GM21528 (cell line): ENCODE data around the gene TPM3.
"Not testable (repeated sequence)": the region's sequence is repeated elsewhere in the genome, so short reads cannot be mapped to it uniquely, and the experiment has no call there.

Experiments used
- ATAC-seq: cut with Tn5 transposase; IDR thresholded peaks from one replicate; pipeline ENCODE4 v1.9.1; 2021; ENCODE audit warnings: mild to moderate bottlenecking, moderate library complexity; ENCODE audit not compliant: unreplicated experiment, low FRiP score

TPM3 gene

DNA sequence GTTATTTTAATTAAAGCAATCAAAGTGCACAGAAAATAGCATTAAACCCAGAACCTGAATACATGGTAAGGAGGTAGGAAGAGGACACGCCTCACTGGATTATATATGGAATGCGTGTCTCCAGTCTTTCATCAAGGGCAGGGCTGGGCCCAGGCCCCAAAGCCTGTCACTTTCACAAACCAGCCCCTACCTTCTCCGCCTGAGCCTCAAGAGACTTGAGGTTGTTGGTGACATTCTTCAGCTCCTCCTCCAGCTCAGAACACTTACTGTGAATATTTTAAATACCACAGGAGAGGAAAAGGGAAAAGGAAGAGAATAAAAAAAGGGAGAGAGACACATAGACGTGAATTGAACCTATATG lies 20.7 kb downstream of the TPM3 start:
- no peak for ATAC-seq

GRCh38 chr1:154170547-154171222 lies 21.2 kb downstream of the TPM3 start:
- no peak for ATAC-seq

DNA sequence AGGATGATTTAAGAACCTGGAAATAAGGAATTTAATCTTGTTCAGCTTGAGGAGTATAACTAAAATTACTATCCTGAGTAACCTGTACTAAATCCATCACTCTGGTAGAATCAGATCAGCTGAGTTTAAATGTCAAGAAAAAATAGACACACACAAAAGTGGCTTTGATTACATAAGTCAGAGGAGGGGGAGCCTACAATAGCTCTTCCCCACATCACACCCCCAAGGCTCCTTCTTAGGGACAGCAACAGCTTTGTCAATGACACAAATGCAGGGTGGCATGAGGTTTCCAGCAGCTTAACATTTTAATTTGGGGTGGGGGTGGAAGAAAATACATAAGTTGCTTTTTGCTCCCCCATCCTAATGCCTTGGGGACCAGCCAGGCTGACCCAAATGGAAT lies 24.4 kb downstream of the TPM3 start:
- ATAC-seq = no peak

DNA sequence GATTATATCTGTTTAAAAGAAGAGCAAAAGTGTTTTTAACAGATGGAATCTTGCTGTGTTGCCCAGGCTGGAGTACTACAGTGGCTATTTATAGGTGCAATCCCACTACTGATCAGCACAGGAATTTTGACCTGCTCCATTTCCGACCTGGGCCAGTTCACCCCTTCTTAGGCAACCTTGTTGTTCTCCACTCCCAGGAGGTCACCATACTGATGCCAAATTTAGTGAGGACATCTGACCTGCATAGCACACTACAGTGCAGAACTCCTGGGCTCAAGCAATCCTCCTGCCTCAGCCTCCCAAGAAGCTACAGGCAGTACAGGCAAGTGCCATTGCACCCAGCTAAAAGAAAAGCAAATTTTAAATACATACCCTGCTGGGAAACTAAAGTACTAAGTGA lies 25.7 kb downstream of the TPM3 start:
- ATAC-seq = no peak

DNA sequence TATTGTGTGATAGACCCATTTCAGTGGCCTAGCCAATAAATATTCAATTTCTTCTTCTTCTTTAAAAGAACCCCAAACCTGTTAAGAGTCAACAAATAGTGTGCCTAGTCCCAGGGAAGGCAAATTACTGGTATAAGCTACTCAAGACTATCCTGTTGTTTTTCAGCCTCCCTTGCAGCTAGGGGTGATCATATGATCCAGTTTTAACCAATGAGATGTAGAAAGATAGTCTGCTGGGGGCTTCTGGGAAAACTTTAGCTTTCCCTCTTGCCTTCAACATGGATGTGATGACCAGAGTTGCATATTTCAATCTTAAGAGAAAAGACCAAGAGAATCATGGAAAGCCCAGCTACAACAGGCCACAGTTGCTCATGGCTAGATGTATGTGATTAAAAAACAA lies 32.3 kb downstream of the TPM3 start:
- ATAC-seq = no peak

- ATAC-seq = no peak
Observed at GRCh38 chr1:154158307-154159125, 33.4 kb downstream of the TPM3 start.

DNA sequence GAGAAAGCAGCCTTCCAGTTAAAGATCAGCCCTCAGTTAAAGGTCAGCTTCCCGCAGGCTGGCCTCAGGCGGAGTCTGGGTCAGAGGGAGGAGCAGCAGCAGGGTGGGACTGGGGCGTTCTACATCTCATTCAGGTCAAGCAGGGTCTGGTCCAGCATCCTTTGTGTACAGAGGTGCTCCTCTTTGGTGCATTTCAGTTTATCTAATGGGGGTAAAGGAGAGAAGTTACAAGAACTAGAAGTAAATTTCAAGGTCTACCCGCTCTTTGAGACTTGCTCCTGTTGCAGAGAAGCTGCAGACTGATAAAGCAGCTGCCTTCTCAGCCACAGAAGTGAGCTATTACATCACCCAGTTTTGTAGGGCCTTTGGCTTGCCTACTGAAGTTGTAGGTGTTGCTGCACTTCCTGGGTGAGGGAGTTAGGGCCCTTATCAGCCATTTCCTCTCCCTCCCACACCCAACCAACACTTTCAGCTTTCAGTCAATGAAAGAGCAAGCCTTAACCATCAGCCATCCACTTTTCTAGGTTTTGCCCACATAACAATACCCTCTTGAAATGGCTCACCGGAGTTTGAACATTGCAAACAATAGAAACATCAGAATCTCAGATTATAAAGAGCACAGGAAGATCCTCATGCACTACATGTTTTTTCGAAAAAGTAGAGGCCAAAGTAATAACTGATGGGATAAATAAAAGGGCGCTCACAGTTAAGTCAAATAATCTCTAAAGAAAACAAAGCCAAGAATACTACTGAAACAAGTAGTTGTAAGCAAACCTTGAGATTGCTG lies 34.2 kb downstream of the TPM3 start:
- peak; percentile 71 for ATAC-seq

DNA sequence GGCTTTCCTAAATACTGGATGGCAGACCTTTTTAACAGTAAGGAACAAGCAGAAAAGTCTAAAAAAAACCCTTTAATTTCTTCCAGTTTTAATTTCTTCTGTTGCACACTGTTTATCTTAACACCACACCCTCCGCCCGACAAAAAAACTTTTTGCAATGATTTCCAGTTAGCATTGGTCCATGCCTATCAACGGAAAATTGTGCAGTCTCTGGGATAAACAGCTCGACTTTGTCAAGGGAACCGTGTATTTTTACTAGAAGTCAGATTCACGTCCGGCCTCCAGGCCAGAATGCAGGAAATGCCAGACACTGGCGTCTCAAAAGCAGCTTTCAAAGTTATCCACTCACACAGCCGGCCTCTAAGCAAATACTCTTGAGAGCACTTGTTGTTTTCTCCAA lies 36.6 kb downstream of the TPM3 start:
- no peak for ATAC-seq

- ATAC-seq = no peak
Observed at GRCh38 chr1:154154534-154155191, 37.2 kb downstream of the TPM3 start, which contains the start of gene NUP210L. Gene NUP210L (minus strand): TSS chr1:154155073.

GRCh38 chr1:154154053-154154452 lies 37.8 kb downstream of the TPM3 start:
- ATAC-seq = no peak

- no peak for ATAC-seq
Observed at GRCh38 chr1:154151311-154151710, 40.6 kb downstream of the TPM3 start.

DNA sequence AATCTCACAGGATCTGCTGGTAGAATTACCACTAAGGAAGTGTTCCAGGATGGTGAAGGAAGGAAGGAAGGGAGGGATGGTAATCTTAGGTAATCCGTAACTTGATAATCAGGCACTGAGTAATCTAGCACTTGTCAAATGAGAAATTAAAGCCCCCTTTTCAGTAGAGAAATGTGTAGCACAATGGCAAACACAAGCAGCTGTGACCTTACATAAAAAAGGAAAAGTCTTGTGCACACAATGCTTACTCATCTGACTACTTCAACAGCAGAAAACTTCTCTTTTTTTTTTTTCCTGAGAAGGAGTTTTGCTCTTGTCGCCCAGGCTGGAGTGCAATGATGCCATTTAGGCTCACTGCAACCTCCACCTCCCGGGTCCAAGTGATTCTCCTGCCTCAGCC lies 43.1 kb downstream of the TPM3 start:
- no peak for ATAC-seq

GRCh38 chr1:154147505-154147904 lies 44.4 kb downstream of the TPM3 start:
- not testable (repeated sequence) for ATAC-seq

DNA sequence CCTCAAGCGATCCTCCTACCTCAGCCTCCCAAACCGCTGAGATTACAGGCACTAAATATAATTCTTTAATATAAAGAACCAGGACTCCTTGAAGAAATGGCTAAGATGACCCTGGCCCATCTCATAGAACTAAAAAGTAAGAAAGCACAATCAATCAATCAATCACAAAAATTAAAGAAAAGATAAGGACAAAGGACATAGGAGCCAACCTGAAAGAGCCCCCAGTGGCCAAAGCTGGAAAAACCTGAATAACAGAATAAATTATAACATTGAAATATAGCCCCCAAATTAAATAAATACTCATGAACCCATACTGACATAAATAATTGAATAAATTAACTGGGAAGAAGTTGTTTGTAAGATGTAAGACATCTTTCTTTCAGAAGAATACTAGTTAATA lies 45.9 kb downstream of the TPM3 start:
- ATAC-seq = no peak

DNA sequence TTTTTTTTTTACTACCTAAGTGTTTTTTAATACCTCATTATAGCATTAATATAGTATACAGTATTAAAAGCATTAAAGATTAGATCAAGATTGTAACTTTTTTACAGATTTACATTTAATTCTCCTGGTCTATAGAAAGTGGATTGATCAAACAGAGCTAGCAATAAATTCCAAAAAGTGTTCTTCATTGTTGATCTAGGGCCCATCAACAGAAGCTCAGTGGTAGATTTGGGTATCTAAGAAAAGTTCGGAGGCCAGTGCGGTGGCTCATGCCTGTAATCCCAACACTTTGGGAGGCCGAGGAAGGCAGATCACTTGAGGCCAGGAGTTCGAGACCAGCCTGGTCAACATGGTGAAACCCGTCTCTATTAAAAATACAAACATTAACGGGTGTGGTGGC lies 49.5 kb downstream of the TPM3 start:
- no peak for ATAC-seq

DNA sequence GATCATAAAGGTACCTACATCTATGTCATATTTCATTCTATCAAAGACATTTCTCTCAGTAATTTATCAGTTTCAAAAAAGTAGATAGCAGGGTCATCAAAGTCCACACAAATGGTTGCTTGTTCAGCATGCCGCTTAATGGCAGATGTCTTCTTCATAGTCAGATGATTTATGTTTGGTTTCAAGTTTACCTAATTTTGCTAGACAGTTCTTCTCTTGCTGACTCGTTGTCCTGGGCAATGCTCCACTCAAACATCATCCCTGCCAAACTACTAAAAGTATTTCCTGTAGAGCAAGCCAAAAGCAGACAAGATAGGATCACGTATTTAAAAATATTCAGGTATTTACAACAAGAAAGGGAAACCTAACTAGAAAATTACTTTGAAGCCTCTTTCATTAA lies 50.7 kb downstream of the TPM3 start:
- ATAC-seq = no peak

DNA sequence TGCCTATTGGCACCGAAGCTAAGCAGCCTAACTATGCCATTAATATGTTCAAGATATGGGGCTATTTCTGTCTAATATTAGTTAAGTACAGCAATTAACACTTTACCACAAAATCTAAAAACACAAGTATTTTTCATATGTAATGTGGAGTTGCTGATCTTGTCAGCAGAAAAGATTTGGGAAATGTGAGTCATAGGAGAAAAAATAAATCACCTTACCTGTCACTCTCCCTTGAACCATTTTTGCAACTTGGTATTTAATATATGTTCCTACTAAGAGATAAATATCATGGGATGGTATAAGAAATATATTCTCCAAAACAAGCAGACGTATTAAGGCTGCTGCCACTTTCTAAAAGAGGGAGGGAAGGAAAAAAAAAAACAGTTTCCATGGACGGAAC lies 54.0 kb downstream of the TPM3 start:
- ATAC-seq = no peak

- ATAC-seq = no peak
Observed at GRCh38 chr1:154133256-154133655, 58.6 kb downstream of the TPM3 start.

DNA sequence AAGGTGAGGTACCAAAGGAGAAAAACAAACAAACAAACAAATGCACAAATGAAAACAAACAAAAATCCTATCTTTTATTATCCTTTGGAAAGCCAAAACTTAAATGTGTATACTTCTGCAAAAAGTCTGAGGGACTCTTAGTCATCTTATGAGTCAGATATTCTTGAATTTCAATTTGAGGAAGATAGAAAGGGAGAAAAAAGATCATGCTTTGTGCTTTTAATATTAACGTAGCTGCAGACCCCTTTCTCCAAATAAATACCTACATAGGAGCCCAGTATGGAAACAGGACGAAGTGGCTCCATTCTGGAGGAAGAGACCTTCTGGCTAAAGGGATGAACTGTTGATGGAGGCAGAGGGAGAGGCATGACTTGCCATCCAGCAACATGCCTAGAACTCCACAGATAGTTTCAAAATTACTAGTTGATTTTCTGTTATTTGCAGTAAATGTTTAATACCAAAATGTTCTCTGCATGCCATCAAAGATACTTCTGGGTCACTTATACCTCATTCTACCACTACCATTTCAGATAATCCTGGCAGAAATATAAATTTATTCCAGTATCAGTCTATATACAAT lies 62.4 kb downstream of the TPM3 start:
- ATAC-seq = no peak

DNA sequence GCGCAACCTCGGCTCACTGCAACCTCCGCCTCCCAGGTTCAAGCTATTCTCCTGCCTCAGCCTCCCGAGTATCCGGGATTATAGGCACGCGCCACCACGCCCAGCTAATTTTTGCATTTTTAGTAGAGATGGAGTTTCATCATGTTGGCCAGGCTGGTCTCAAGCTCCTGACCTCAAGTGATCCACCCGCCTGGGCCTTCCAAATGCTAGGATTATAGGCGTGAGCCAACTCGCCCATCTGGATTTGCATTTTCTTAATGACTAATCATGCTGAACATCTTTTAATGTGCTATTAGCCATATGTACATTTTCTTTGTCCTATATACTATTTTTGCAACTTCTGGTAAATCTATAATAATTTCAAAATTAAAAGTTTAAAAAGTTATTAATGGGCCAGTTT lies 68.7 kb downstream of the TPM3 start:
- ATAC-seq = not testable (repeated sequence)
